Midbrain (tissue), 1 donor: ENCODE measurements around the gene SLC25A40.
"Not testable (repeated sequence)": the region's sequence is repeated elsewhere in the genome, so short reads cannot be mapped to it uniquely, and the experiment has no call there.

Experiments used
- DNase-seq: peaks from one replicate; lab custom pipeline; 2025; lab: John Stamatoyannopoulos, UW

Gene SLC25A40

DNA sequence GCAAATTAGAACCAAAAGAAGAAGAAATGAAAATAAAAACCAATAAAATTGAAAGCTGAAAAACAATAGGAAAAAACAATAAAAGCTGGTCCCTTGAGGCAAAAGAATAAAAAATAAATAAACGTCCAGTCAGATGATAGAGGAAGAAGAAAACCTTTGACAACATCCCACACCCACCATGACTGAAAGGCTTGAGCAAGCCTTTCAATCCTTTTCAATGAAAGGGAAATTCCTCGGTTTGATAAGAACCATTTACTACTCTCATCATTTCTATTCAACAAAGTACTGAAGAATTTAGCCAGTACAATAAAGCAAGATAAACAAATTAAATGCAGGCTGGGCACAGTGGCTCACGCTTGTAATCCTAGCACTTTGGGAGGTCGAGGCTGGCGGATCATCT, 3.8 kb downstream of the SLC25A40 start:
- no peak for DNase-seq

DNA sequence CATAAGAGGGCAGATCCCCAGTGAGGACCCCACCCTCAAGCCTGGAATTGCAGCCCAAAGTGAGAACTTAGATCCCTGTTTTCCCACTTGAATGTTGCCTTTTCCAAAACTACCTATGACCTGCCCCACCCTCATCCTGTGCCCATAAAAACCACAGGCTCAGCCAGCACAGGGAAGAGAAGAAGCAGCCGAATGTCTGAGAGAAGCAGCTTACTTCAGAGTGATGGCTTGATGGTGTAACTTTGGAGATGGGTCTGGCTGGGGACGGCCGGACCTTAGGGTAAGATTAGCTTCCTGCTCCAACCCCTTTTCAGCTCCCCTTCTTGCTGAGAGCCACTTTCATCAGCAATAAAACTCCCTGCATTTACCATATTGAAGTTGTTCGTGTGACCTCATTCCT, 5.7 kb downstream of the SLC25A40 start:
- DNase-seq, result no peak

DNA sequence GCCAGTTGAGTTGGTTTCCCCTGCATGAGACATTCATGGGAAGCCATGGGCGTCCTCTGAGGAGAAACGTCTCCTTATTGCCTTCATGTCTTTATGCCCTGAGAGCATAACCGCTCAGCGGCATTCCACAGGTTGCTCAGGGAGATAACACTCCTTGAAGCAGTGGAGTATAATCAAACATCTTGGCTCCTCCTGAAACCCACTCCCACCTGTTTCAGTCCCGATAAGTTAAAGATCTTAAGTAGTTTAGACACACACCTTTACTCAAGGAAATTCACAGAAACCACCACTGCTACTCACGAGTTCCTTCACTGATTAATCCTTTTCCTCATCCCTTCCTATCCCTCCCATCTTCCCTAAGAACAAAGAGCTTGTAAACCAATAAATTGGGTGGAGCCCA, 9.6 kb downstream of the SLC25A40 start:
- DNase-seq, result not testable (repeated sequence)

DNA sequence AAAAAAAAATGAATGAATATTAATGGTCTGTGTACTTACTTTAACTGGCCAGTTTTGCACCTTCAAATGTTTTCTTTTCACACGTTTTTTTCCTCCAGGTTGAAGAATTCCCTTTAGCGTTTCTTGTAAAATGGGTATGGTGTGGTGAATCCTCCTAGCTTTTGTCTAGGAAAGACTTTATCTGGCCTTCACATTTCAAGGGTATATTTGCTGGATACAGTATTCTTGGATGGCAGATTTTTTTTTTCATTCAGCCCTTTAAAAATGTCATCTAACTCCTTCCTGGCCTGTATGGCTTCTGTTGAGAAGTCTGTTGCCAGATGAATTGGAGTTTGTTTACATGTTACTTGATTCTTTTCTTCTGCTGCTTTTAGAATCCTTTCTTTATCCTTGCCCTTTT, 10.1 kb downstream of the SLC25A40 start:
- no peak for DNase-seq

DNA sequence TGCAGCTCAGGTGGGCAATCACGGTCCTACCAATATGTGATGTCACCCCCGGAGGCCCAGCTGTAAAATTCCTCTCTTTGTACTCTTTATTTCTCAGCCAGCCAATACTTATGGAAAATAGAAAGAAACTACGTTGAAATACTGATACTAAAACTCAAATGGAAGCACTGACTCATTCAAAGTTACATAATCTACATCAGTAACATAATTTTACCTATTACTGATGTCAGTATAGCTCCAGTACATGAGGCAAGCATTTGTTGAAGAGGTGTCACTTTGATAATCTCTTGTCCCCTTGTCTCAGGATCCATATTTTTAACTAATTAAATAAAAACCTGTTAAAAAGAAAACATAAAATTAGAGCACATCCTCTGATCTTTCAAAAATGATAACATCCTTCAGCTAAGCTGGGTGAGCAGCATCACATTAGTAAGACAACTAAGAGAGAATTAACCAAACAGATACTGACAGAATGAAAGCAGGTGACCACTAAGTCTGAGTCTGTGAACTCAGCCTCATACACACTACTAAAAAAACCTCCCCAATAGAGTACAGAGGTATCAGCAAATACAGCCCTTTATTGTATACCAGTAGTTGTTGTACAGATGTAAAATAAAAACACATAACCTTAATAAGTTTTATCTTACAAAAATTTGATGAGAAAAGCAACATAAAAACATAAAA, 17.6 kb downstream of the SLC25A40 start:
- DNase-seq, result no peak

DNA sequence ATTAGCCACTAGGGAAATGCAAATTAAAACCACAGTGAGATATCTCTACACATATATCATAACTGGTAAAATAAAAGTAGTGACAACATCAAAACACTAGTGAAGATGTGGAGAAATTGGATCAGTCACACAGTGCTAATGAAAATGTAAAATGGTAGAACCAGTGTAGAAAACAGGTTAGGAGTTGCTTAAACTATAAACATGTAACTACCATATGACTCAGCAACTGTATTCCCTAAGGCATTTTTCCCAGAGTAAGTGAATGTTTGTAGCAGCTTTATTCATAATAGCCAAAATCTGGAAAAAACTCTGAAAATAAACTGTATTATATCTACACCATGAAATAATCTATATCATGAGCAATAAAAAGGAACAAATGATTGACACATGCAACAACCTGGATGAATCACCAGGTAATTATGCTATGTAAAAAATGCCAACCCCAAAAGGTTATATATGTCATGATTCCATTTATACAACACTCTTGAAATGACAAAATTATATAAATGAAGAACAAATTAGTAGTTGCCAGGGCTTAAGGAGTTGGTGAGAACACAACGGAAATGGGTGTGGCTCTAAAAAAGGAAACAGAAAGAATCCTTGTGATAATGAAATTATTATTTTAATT, 22.8 kb downstream of the SLC25A40 start:
- no peak for DNase-seq

DNA sequence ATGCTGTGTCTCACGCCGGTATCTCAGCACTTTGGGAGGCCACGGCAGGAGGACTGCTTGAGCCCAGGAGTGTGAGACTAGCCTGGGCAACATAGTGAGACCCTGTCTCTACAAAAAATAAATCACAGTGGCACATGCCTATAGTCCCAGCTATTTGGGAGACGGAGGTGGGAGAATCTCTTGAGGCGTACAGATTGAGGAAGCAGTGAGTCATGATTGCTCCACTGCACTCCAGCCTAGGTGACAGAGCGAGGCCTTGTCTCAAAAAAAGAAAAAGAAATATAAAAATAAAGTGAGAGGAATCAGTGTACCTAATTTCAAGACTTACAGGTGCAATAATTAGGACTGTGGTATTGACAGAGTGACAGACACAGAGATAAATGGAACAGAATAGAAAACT, 23.9 kb downstream of the SLC25A40 start:
- no peak for DNase-seq

DNA sequence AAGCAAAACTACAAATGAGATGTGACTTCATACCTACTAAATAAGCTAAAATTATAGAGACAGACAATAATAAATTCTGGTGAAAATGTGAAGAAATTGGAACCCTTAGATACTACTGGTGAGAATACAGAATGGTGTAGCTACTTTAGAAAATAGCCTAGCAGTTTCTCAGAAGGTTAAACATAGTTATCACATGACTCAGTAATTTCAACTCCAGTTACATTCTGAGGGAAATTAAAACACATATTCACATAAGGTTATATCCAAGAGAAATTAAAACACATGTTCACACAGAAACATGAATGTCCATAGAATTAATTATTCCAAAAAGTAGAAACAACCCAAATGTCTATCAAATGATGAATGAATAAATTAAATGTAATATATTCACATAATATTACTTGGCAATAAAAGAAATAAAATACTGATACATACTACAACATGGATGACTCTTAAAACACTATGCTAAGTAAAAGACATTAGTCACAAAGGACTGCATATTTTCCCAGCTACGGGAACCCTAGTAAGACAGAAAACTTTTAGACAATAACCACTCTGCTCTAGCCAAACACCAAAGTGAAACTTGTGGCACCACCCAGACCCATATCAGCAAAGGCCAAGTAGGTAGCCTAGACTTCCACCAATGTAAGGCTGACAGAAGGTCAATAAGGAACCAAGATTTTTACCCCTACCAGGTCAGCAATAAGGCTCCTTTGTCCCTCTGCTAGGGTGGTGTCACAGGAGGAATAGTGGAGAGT, 25.1 kb downstream of the SLC25A40 start:
- no peak for DNase-seq

DNA sequence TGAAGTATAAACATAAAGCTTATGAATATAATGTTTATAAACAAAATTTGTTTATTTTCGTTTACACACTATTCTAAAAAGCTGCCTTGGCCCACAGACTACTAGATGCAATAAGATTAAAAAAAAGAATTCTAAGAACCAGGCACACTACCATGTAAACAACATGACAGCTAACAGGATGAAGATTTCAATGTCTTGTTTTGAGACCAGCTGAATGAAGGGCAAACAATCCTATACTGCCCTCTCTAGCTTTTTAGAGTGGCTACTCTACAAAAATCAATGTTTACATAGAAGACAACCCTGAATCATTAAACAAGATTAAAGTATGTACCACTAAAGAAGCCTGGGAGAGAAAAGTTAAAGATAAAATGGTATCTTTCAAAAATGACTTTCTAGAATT, 38.6 kb downstream of the SLC25A40 start:
- no peak for DNase-seq

DNA sequence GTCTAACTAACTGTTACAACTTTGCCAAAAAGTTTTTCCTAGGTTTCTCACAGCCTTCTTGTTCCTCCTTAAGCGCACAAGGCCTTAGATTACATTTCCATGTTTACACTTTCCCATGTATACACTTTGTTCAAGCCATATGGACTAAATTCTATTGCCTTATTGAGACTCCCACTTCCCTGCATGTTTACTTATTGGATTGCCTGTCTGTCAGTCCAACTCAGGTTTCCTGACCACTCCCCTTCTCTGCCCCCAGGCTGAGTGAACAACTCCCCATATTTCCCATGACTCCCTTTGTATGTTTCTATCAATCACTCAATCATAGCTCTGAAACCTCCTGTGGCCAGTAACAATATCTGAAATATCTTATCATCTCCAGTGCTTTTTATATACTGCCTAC, 43.0 kb downstream of the SLC25A40 start:
- DNase-seq, result no peak

DNA sequence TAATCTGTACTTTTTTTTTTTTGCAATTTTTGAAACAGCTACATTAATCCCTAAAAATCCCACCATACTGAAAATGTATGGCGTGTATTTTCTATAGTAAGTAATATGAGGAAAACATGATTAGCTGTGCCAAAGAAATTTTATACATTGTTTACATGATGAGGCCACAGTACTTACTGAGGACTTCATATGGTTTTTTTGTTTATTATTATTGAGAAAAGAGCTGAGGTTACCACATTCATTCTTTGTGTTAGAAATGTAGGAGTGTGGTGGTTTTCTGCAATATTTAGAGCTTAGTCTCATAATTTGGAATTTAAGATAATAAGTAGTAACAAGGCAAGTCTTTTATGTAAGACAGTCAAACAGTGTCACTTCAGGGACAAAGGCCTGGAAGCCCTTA, 45.1 kb downstream of the SLC25A40 start:
- DNase-seq, result no peak

DNA sequence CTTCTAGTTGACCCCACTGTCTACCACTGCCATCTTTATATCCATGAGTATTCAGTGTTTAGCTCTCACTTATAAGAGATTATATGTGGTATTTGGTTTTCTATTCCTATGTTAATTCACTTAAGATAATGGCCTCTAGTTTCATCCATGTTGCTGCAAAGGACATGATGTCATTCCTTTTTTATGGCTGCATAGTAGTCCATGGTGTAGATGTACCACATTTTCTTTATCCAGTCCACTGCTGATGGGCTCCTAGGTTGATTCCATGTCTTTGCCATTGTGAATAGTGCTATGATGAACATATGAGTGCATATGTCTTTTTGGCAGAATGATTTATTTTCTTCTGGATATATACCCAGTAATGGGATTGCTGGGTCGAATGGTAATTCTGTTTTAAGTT, 47.8 kb downstream of the SLC25A40 start:
- DNase-seq, result not testable (repeated sequence)

DNA sequence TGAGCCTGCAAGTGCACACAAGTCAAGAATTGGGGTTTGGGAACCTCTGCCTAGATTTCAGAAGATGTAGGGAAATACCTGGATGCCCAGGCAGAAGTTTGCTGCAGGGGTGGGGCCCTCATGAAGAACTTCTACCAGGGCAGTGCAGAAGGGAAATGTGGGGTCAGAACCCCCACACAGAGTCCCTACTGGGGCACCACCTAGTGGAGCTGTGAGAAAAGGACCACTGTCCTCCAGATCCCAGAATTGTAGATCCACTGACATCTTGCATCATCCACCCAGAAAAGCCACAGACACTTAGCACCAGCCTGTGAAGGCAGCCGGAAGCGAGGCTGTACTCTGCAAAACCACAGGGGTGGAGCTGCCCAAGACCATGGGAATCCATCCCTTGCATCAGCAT, 50.8 kb downstream of the SLC25A40 start:
- not testable (repeated sequence) for DNase-seq

DNA sequence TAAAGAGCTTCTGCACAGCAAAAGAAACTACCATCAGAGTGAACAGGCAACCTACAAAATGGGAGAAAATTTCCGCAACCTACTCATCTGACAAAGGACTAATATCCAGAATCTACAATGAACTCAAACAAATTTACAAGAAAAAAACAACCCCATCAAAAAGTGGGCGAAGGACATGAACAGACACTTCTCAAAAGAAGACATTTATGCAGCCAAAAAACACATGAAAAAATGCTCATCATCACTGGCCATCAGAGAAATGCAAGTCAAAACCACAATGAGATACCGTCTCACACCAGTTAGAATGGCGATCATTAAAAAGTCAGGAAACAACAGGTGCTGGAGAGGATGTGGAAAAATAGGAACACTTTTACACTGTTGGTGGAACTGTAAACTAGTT, 54.1 kb downstream of the SLC25A40 start:
- DNase-seq, result not testable (repeated sequence)

DNA sequence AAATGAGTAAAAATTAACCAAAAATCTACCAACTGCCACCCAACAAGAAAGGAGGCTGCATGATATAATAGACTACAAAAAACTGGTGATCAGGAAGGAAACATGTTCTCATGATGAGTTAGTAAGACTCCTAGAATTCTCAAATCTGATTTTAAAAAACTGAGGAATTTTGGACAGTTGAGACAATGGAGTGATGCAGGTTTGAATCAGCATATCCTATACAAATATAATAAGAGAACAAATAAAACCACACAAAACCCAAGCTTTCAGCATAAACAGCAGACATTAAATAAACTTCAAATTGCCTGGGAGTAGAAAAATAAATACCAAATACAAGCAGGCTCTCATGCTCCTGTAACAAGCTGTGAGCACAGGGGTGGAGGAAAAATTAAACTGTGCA, 57.8 kb downstream of the SLC25A40 start:
- DNase-seq, result no peak

DNA sequence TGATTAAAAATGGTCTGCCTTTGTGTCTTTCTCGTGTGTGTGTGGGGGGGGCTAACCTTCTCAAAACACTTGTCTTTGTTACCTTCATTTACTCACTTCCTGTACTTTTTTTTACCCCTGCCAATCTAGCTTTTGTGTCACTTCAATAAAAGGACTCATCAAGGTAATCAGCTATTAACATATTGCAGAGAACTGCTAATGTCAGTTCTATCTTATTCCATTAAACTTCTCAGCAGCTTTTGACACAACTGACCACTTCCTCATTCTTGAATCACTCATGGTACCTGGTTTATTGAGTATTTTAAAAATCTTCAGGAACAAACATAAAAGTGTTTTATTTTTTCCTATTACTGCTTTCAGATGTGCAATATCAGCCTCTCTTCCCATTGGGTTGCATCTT, 59.8 kb downstream of the SLC25A40 start:
- no peak for DNase-seq

DNA sequence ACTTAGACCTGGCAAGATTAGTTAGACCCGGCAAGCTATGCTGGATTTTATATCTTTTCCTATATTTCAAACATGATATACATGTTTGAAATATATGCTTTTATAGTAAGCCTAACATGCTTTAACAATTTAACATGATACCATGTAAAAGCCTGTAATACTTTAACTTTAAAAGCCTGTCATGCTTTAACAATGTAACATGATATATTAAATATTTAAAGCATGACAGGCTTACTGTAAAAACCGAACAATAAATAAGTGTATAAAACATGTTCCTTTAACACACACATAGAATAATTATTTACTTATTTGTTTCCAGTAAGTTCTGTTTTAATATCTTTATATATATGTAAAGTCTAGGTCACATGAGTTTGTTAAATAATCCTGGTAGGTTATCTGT, 65.4 kb downstream of the SLC25A40 start:
- no peak for DNase-seq

DNA sequence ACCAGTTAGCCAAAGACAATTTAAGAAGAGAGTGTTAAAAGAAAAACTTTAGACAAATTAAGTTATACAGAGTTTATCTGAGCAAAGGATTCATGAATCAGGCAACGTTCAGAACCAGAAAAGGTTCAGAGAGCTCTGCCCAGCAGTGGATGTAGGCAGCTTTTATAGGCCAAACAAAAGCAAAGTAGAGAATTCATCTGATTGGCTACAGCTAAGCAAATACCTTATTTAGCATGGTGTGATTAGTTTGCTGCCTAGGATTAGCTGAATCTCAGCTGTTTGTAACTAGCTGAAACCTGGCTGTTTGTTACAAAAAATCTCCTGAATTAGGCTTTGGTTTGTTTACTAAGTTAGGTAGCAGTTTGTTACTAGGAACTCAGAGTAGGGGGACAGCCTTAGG, 66.0 kb downstream of the SLC25A40 start:
- DNase-seq, result no peak

DNA sequence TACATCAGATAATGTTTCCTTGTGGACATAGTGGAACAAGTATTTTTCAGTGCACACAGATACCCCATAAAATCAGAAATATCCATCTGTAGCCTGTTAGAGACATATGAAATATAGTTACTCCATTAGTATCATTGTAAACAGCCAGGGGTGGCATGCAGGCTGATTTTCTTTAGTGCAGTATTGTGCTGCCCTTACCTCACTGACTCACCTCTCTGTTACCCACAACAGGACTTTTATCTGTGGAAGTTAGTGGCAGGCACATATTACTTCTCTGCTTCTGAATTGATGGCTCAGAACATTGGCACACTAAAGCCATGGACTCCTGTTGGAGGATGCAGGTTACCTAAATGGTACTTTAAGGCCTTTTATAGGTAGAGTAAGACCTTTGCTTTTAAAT, 70.0 kb downstream of the SLC25A40 start:
- DNase-seq, result no peak

DNA sequence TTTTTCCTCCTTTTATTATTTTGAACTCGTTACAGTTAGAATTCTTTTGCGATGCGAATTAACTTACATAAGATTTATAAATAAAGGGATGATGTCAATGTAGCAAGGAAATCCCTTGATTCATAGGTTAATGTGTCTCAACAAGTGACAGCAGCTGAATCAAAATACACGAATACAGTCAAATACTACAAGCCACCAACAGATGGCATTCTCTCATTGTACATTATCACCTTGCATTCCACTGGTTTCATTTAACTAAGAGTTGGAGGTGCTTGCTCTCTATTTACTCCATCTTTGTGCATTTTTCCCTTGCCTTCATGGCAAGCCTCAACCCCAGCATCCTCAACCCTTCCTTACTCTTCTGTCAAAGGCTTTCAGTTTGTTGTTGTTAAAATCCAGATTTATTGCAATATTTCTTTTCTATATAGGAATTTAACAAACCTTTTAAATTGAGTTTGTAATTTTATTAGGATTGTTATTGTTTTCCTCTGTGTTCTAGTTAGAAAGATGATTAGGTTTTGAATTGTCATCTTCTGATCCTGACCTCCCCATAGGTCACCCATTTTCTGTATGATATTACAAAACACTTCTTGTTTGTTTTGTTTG, 78.3 kb downstream of the SLC25A40 start:
- DNase-seq, result peak; percentile 40

DNA sequence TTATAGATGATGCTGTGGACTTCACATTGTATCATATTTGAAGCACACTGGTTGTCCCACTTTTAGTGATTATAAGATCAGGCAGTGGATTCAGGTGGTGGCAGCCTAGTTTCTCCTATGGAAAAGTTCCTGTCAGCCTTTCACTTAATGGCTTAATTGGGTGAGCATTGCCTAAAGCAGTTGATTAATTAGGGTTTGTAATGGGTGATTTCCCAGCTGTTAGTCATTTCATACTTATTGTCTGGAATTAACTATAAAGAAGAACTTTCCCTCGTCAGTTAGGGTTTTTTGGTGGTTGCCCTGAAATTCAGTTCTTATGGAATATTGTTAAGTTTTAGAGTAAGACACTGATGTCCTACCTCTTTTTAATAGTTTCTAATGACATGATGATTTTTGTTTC, 78.8 kb downstream of the SLC25A40 start:
- DNase-seq, result no peak

DNA sequence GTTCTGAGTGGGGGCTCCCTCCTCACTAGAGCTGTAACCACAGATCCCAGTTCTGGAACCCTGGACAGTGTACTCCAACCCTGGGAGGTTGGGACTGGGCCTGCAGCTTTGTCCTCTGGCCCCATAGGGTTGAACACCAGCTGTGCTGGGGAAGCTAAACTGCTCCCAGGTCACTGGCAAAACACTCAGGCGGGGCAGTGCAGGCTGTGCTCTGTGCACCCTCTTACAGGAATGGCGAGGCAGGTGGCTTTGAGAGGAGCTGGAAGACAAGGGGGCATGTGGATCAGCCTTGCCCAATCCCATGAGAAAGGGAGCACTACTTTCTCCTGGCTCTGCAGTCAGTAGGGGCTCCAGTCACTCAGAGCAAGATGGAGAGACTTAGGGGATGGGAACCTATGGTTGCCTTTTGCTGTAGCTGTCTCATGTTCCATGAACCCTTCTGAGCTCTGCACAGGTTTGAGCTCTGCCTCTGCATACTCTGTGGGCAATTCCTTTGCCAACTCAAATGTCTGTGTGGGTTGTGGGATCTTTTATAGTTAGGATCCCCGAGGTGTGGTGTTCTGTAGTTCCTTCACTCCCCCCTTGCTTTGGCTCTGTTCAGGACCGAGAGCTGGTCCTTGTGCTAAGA, 90.7 kb downstream of the SLC25A40 start:
- no peak for DNase-seq
